Renal cortical epithelial cell (primary cell): ENCODE data around the gene LRP6. TPM values are rescaled to one million over a fixed set of nuclear protein-coding genes. Genes with fewer than 3 reads are reported as not detected.
A peak's percentile ranks its signal among the peaks of the same experiment; 100 is the strongest.
"Not testable (repeated sequence)": the region's sequence is repeated elsewhere in the genome, so short reads cannot be mapped to it uniquely, and the experiment has no call there.

Experiments
- DNase-seq: peaks from one replicate; pipeline ENCODE4 v3.0.0-alpha.2; 2011; ENCODE audit warnings: low read depth
- total RNA-seq: library from RNA; depleted of rRNA; stranded (reverse); fragments of >200 nt; gene quantifications from 2 replicates; pipeline ENCODE4 v1.2.3, GENCODE V29; 2014

LRP6 gene
- 25.9 and 79.1 TPM in 2 replicates for total RNA-seq

DNA sequence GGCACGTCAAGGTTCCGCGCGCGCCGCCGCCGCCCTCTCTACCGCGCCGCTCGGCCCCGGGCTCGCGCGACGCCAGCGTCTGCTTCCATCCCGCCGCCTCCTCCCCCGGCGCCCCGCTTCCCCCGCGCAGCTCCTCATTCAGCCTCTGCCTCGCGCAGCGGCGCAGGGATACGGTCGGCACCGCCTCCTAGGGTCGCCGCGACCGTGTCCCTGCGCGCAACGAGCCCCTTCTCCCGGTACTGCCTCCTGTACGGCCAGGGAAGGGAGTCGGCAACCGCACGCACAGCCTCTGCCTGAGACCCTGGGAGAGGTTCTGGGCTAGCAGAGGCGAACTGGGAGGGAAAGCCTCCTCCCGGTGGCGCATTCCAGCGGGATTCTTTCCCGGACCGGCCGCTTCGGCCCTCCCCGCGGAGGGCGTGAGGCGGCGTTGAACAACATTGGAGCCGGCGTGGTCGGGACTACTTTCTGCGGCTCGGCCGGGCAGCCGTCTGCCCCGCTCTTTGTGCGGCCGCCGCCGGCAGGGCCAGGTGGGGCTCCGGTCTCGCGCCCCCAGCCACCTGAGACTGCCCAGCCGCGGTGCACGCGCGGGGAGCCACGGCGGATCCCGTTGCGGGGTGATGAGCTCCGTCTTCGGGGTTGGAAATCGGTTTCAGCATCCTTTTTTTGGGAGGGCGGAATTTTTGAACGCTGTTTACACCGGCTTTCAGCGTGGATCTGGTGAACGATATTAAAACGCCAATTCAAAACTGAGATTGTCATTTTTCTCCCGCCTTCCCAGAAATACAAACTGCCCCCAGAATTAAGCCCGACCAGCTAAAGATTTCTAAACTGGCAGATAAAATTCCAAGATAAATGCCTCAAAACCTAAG, at the start of gene LRP6:
LRP6 (minus strand) TSS at position 172 of the 869 bp plus-strand sequence. CDS start 309 bp downstream, outside the sequence.
- DNase-seq, result peak; percentile 58

DNA sequence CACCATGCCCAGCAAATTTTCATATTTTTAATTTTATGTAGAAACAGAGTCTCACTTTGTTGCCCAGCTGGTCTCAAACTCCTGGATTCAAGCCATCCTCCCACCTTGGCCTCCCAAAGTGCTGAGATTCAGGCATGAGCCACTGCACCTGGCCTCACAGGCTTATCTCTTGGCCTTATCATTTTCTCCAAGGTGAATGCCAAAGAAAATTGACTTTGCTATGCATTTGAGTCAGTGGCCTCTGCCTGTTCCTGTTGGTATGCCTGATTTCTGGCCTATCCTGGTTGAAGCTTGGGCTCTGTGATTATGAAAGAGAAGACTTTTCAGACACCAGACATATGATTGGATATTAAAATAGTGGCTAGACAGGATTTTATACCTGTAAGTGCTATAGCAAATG, 49.0 kb upstream of the LRP6 start:
- DNase-seq, result no peak

DNA sequence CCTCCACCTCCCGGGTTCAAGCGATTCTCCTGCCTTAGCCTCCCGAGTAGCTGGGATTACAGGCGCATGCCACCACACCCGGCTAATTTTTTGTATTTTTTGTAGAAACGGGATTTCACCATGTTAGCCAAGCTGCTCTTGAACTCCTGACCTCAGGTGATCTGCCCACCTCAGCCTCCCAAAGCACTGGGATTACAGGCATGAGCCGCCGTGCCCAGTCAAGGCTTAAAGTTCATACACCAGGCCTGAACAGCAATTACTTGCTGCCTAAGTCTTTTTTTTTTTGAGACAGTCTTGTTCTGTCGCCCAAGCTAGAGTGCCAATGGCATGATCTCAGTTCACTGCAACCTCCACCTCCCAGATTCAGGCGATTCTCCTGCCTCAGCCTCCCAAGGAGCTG, 43.9 kb upstream of the LRP6 start:
- DNase-seq, result not testable (repeated sequence)

DNA sequence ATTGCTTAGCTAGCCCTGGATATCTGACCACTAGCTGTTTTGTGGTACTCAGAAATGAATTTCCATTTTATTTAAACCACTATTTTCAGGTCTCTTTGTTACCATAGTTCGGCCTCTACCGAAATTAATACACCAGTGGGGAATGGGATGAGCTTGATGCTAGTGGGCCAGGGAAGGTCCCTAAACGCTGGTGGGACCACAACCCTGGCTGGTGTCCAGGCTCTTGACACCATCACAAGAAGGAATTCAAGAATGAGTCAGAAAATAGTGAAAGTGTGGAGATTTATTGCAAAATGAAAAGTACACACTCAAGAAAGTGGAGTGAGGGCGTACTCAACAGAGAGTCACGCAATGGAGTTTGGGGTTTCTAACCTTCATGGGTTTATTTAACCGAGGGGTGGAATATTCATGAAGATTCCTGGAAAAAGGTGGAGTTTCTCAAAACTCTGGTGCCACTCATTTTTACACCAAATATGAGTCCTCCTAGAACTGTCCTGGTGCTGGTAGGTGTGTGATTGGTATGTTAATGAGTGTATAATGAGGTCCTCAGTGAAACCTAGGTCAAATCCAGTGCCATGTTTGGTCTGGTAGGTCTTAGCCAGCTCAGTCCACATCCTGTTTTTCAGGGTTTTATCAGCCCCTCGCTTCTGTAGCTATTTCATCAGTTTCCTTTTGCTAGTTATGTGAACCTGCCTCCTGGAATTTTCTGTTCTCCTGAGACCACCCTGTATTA, 38.9 kb upstream of the LRP6 start:
- no peak for DNase-seq

DNA sequence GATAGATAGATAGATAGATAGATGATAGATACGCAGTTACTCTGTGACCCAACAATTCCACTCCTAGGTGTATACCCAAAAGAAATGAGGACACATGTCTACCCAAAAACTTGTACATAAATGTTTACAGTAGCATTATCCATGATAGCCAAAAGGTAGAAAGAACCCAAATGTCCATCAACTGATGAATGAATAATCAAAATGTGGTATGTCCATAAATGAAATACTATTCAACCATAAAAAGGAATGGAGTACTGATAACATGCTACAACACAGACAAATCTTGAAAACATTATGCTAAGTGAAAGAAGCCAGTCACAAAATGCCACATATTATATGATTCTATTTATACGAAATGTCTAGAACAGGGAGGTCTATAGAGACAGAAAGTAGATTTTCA, 36.1 kb upstream of the LRP6 start:
- no peak for DNase-seq

DNA sequence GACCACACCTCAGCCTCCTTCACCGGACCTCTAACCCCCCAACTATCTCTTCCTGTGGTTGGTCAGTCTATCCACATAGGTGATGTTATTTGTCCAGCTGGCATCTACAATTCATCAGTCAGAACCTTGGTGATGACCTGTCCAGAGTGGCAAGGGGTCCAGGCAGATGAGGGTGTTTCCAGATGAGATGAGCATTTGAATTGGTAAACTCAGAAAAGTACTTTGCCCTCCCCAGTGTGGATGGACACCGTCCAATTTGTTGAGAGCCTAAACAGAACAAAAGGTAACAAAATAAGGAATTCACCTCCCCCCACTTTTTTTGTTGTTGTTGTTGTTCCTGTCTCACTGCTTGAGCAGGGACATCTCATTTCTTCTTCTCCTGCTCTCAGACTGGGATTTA, 34.3 kb upstream of the LRP6 start:
- no peak for DNase-seq

DNA sequence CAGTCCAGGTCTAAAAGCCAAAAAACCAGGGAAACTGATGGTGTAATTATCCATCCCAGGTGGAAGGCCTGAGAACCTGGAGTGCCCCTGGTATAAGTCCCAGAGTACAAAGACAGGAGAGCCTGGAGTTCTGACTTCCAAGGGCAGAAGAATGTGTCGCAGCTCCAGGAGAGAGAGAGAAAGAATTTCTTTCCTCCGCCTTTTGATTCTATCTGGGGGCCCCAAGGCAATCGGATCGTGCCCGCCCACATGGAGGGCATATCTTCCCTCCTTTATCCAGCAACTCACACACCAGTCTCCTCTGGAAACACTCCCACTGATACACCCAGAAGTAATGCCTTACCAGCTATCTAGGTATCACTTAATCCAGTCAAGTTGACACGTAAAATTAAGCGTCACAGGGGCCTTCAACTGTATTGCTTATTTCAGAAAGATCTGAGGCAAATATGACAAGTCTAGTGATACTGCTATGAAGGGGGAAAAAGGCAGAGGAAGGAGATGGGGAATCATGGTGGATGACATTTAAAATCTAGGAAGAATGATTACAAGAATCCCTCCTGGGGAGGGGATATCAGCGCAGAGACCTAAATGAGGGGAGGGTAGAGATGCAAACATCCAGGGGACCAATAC, 30.5 kb upstream of the LRP6 start:
- no peak for DNase-seq

DNA sequence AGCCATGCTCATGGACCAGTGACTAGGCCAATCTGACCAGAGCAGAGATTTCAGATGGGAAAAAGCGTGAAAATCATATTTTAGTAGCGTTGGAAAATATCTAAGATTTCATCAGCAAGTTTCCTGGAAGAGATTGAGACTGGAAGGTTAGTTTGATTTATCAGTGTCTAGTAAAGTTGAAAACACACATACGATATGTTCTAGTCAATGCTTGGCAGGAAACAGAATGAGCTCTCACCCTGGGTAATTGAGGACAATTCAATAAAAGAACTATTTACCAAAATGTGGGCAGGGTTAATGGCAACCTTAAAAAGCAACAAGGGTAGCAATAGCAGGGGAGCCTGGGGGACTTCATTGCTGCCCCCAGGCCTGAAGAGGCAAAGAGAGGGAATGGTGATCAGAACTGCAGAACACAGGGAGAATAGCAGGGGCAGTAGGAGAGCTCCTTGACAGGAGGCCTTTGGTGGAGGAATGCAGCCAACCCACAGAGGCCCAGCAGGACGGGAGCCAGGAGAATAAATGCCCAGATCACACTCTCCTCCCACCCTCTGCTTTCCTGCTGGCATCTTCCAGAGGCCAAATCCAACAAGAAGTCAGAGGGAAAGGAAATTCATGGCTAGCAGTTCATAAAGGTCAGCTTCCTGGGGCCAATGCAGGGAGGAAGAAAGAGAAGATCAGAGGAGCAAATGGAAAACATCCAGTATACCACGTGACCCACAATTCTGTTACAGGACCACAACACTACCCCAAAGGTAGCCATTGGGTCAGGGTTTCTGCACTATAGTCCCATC, 27.6 kb upstream of the LRP6 start:
- no peak for DNase-seq

DNA sequence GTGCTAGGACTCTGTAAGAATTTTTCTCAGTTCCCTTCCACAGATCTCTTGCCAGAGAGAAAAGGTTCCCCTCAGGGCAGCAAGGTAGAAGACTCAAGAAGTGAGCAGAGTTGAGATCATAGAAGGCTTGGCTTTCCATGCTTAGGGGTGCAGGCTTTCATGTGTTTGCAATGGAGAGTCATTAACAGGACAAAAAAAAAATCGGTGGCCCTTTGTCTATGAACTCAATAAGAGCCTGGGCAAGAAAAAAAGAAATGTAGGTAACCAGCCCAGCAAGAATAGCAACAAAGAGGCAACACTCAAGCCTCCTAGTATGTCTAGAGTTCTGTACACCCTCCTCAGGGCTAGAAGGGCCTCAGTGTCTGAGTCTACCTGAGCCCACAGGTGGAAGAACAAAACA, 23.4 kb upstream of the LRP6 start:
- no peak for DNase-seq

DNA sequence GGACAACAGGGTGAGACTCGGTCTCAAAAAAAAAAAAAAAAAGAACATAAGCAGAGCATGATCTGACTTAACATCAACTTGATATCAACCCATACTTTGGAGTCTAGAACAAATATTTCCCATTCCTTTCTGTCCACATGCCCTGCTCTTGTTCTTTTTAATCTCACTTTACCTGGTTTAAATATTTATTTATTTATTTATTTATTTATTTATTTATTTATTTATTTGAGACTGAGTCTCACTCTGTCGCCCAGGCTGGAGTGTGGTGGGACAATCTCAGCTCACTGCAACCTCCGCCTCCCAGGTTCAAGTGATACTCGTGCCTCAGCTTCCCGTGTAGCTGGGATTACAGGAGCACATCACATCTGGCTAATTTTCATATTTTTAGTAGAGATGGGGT, 19.6 kb upstream of the LRP6 start:
- no peak for DNase-seq

DNA sequence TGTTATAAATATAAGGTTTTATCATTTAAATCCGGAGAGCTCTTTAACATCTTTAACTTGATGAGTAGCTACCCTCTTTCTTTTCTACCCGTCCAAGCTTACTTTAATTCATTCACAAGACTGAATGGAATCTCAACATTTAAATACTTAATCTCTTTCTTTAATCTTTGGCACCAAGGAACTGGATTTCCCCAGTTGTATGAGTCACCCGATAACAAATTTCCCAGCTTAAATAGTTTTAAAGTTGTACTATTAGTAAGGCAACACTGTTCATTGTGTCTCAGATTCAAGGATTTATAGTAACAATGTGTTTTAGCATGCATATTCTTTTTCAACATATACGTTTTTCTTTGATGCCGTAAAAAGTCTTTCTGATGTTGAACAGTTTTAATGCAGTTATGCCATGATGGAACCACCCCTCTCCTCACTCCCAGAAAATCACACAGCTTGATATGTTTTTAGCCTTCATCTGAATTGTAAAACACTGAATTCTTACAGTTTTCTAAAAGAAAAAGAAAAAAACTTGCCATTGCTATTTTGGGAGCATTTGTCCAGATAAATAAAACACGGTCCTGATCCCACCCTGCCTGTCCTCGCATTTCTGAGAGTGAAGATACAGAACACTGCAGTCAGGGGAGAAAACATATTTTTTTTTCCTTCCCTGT, 16.0 kb upstream of the LRP6 start:
- peak; percentile 90 for DNase-seq

DNA sequence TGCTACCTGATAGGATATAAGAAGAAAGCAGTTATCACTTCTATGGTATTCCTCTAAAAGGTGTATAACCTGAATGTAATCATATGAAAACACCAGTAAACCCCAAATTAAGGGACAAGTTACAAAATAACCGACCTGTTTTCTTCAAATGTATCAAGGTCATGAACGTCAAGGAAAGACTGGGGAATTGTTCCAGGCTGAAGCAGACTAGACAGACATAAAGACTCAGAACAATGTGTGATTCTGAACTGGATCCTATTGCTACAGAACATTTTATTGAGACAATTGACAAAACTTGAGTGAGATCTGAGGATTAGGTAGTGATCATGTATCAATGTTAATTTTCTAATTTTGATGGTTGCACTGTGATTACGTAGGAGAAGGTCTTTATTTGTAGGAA, 15.4 kb upstream of the LRP6 start:
- no peak for DNase-seq

DNA sequence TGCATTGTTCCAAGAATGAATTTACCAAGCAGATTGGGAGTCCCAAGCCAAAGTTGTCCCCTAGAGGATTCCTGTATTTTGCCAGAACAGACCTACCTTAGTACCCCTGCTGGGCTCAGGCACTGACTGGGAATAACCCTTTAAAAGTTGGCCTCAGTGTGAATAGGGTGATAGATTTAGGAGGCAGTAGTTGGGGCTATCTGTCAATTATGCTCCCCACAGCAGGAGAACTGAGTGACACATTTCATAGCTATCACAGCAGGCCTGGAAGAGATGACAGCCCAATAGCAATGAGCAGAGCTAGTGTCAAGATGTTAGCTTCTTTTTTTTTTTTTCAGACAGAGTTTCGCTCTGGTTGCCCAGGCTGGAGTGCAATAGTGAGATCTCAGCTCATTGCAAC, 14.3 kb upstream of the LRP6 start:
- DNase-seq, result no peak

DNA sequence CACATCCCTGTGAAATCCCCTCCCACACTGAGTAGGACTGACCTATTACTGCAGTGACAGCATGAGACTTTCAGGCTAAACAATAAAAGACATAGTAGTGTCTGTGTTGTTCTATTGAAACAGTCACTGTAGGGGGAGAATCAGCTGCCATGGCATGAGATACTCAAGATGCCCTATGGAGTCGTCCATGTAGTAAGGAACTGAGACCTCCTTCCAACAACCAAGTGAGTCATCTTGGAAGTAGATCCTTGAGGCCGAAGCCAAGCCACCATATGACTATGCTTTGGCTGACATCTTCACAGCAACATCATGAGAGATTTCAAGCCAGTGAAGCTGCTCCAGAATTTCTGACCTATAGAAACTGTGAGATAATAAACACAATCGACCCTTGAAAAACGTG, 12.1 kb upstream of the LRP6 start:
- no peak for DNase-seq

DNA sequence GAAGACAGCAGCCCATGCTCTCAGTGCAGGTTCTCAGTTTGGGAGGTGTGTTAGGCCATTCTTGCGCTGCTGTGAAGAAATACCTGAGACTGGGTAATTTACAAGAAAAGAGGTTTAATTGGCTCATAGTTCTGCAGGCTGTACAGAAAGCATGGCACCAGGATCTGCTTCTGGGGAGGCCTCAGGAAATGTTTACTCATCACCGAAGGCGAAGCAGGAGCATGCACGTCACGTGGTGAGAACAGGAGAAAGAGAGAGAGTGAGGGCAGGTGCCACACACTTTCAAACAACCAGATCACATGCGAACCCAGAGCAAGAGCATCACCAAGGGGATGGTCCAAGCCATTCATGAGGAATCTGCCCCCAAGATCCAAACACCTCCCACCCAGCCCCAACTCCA, 9.0 kb upstream of the LRP6 start:
- DNase-seq, result no peak

DNA sequence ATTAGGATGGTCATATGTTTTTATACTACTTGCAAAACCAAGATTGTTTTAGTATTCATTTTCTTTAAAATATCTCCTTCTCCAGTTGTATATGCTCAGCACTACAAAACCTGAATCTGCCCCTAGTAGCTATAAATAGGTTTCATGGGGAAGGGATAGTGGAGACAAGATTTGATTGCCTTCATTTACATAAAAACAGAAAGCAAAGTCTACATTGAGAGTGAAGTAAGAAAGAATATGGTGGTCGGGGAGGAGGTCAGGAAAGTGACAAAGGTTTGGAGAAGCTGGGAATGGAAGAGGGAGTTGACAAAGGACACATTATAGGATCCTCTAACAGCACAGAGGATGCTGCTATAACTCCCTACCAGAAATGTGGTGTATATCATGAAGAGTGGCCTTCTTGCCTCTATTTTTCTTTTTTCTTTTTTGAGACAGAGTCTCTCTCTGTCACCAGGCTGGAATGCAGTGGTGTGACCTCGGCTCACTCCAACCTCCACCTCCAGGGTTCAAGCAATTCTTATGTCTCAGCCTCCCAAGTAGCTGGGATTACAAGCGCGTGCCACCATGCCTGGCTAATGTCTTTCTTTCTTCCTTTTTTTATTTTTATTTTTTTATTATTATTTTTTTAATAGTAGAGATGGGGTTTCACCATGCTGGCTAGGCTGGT, 6.6 kb upstream of the LRP6 start:
- DNase-seq, result no peak

DNA sequence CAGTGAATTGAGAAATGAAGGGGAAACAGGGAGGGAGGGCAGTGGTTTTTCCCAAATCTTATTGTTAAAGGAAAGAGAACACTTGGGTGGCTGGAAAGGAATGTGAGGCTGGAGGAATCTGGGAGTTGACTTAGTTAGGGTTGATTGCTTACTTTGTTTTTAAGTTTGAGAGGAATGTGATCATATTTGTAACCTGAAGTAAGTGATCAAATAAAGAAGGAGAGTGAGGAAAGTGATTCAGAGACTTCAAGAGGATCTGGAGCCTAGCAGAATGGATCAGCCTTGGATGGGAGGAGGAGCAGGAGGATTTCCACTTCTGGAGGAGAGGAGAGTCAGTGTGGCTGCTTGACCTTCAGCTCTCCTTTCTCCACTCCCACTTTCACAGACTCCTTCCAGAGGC, 6.0 kb upstream of the LRP6 start:
- DNase-seq, result peak; percentile 90

DNA sequence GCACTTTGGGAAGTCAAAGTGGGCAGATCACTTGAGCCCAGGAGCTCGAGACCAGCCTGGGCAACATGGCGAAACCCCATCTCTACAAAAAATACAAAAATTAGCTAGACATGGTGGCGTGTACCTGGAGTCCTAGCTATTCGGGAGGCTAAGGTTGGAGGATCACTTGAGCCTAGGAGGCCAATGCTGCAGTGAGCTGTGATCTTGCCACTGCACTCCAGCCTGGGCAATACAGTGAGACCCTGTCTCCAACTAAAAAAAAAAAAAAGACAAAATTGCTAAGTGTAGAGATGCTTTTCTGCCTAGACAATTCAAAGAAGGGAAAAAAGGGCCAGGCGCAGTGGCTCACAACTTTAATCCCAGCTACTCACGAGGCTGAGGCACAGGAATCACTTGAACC, 3.4 kb upstream of the LRP6 start:
- no peak for DNase-seq

DNA sequence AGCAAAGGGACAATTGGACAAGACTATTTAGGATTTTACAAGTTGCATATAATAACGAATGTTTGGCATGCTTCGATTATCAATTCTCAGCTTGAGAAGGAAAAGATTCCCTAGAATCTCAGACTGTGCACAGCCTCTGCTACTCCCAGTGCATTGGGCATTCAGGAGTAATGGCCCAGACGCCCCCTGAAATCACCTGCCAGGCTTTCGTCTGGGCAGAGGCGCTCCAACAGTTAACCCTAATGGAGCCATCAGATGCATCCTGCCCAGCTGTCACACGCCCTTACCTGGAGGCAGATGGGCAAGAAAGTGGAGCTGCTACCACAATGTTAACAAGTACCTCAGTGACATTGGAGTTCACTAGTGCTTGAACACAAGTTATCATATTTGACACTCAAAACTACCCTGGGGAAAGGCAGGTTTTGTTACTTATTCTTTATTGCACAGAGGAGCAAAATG, 927 bp upstream of the LRP6 start:
- no peak for DNase-seq

DNA sequence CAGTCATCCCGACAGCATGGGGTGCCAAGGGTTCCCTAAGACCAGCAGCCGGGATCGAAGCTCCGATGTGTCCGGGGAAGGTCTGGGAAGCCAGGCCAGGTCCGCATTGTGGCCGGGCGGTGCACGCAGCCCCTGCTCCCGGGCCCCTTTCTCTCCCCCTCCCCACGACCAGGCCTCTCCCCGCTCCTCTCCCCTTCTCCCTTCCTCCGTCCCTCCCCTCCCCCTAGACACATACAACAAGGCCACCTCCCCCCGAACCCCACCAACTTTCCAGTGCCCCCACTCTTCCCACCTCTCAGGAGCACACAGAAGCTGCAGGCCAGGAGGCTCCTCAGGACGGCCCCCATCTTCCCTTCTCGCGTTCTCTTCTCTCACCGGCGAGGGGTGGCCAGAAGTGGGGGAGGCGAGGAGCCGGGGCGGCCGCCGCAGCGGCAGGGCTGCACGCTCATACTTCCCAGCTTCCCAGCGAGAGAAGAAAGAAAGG, 413 bp downstream of the LRP6 start:
- DNase-seq, result no peak
